Smooth muscle cell of the pulmonary artery (primary cell): Measurements from ENCODE around the gene HCFC1R1. TPM values are rescaled to one million over a fixed set of nuclear protein-coding genes. Genes with fewer than 3 reads are reported as not detected.

Source experiments
- total RNA-seq: library from RNA; depleted of rRNA; stranded (reverse); fragments of >200 nt; gene quantifications from 2 replicates; pipeline ENCODE4 v1.2.3, GENCODE V29; 2014

The HCFC1R1 gene
- 33.4 and 46.1 TPM in 2 replicates for total RNA-seq

DNA sequence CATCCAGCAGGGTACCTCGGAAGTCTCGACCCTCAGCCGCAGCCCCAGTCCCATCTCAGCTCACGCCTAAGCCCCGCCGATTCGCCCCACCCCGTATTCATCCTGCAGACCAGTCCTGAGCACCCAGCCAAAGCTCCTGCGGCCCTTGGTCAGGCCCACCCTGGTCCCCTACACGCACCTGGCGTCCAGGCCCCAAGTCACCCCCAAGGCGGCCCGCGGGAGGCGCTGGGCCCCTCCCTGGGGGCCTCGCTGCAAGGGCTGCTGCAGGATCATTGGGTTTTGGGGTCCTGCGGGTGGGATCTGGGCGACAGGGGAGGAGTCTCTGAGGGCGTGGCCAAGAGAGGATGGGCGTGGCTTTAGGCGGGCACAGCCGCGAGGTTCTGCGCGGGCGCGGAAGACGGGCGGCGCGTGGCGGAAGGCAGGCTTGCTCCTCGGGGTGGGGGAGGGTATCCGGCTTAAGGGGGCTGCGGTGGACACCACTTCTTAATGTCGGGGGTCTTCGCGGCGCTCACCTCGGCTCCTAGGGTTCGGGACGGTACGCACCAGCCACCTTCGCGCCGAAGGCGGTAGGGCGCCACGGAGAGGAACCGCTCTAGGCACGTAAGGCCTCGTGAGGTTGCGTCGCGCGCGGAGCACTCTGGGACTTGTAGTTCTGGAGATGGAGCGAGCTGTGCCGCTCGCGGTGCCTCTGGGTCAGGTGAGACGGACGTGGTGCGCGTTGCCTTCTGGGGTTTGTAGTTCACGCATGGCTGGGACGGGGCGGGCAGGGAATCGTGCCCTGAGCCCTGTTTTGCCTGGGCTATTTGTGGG is at the start of gene HCFC1R1, which contains the start of gene THOC6:
HCFC1R1 (minus strand) TSS at position 274 of the 810 bp plus-strand sequence; CDS start at position 273, 1 bp downstream.
THOC6 (plus strand) TSS at position 367 of the 810 bp plus-strand sequence; CDS start at position 659, 292 bp downstream.

GRCh38 chr16:3065069-3065741 is 41.5 kb upstream of the HCFC1R1 start, which contains the start of gene IL32:
Gene IL32 (plus strand): TSS chr16:3065640. CDS start chr16:3065812, 172 bp downstream.

DNA sequence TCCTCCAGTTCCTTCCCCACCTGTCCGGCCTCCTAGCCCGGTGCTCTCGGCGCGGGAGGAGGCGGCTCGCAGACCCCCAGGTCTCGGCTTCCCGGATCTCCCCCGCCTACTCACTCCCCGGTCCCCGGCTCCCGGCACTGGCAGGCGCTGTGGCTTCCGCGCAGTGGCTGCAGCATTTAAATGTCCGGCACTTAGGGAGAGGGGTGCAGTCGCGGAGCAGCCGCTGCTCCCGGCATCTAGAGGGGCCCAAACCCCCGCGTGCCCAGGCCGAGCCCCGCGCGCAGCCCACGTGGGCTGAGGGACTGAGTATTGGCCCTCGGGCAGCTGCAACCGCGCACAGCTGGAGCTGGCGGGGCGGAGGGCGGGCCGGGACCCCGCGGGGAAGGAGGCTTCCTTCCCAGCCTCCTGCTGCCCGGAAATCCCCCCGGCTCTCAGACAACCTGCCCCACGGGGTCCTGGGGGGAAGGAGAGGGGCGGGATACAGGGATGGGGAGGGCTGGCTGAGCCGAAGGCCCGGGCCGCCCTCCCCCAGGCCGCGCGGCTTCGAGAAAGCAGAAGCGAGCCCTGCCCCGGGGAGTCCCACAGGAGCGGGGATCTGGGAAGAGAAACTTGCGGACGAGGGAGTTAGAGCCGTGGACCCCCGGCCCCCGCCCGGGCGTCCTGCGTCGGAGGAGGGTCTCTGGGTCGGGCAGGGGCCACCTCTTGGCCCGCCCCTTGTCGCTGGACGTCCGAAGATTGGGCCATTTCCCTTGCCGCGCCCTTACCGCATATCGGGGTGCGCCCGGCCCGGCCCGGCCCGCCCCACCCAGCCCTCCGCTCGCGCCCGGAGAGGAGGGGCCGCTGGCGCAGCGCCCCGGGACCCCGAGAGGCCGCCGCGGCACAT is 22.3 kb upstream of the HCFC1R1 start, which contains the start of gene MMP25:
MMP25 (plus strand) TSS at position 804 of the 883 bp plus-strand sequence. CDS start 357 bp downstream, outside the sequence.

GRCh38 chr16:3036726-3037315 is 13.1 kb upstream of the HCFC1R1 start, which contains the start of gene BICDL2:
Gene BICDL2 (minus strand): TSS chr16:3036944. CDS start chr16:3035496, 1,448 bp downstream.

DNA sequence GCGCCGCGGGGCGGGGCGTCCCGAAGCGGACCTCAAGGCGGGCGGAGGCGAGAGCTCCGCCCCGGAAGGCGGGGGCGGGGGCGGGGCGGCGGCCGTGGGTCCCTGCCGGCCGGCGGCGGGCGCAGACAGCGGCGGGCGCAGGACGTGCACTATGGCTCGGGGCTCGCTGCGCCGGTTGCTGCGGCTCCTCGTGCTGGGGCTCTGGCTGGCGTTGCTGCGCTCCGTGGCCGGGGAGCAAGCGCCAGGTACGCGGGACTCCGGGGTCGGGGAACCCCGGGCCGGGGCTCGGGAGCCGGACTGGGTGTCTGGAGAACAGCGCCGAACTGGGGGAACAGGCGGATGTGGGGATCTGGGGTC is 3.5 kb downstream of the HCFC1R1 start, which contains the start of gene TNFRSF12A:
TNFRSF12A (plus strand) TSS at position 122 of the 357 bp plus-strand sequence; CDS start at position 152, 30 bp downstream.

DNA sequence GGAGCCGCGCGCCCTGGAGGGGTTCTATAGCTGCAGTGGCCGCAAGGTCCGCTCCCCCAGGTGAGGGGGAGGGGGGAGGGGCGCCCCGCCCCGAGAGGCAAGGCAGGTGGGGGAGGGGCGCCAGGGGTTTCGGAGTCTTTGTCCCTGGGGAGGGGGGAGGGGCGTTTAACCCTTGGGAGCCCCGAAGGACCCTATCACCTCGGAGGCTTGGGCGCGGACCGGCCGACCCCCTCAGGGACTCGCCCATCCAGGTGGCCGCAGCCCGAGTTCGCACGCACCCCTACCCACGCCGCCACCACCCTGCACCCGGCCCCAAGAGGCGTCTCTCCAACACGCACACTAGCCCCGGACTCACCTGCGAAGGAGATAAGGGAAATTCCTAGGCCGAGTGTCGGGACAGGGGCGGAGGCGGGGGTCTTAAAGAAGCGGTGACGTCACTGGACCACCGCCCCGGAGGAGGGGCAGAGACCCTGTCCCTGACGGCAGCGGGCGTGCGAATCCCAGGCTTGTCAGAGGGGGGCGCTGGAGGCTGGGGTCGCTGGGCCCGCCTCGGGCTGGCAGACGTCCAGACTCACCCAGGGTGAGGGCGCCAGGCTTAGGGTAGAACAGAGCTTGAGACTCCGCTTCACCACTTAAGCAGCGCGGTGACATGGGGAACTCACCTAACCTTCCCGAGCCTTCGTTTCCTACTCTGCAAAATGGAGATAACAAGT is 5.8 kb downstream of the HCFC1R1 start, which contains the start of gene CLDN6:
CLDN6 (minus strand) TSS at position 390 of the 713 bp plus-strand sequence. CDS start 2,162 bp downstream, outside the sequence.

DNA sequence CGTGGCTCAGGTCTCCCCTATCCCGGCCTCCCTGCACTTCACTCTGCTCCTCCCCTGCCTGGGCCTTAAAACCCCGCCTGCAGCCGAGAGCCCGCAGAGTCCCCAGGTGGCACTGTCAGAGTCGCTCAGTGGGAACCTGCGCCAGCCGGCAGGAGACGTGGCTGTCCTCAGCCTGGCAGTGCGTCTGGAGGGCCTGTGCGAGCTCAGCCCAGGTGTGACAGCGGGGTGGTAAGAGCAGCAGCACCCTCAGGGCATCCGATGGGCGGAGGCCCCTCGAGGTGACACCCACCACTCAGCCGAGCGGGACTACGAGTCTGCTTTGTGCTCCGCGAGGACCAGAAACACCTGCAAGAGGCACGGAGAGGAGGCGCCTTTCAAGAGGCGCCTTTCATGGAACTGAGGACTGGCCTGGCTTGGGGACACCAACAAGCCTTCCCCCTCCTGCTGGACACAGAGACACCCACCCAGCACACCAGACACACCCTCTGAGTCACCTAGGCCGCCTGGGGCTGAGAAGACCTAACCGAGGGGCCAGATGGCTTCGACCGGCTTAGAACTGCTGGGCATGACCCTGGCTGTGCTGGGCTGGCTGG is 10.8 kb downstream of the HCFC1R1 start, which contains the start of gene CLDN9:
CLDN9 (plus strand) TSS at position 96 of the 593 bp plus-strand sequence; CDS start at position 536, 440 bp downstream.

DNA sequence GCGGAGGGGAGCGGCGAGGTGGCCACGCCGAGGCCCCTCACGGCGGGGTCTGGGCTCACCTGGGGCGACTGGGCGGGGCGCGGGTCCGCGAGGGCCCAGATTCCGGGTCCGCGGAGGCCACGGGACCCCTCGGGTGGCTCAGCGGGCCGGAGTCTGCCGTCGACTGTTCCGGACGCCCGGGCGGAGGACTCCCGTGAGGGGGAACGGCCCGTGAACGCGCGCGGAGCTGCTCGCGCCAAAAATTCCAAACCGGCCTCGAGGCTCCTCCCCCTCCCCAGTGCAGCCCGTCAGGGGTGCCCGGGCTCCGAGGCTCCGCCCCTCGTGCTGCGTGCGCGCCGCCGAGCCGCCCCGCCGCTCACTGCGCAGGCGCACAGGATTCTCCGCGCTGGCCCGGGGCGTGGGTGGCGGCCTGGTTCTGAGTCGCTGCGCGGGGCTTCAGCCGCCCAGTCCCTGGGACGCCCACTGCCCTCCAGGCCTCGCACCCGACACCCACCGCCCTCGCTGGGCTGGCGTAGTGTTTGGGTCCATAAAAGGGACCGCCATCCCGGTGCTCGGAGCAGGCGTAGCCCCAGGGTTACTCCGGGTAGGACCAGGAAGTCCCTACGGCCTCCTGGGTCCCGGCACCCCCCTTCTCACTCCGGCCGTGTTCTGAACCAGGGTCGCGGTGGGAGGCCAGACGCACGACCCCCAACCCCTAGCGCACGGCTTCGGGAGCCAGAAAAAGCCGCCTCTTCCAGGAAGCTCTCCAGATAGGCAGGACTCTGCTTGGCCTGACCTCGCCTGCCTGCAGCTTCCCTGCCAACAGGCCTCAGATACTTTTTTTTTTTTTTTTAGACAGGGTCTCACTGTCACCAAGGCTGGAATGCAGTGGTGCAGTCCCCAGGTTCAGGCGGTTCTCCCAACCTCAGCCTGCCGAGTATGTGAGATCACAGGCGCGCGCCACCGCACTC is 43.2 kb downstream of the HCFC1R1 start, which contains the start of gene PKMYT1:
PKMYT1 (minus strand) TSS at position 220 of the 950 bp plus-strand sequence. CDS start 789 bp downstream, outside the sequence.

Other genes starting within 250 kb of the HCFC1R1 start
- gene ELOB, start 246.7 kb downstream of the HCFC1R1 start, total RNA-seq = 186 and 207 TPM in 2 replicates
- not detected in 2 replicates for gene PRSS33, start 236.4 kb downstream of the HCFC1R1 start, total RNA-seq
- gene PRSS41, start 225.5 kb downstream of the HCFC1R1 start, total RNA-seq = not detected in 2 replicates
- gene PRSS21, start 206.7 kb downstream of the HCFC1R1 start, total RNA-seq = 0.23 TPM in 1 of 2 replicates, not detected in the other
- gene ZG16B, start 193.6 kb downstream of the HCFC1R1 start, total RNA-seq = 0.13 TPM in 1 of 2 replicates, not detected in the other
- not detected in 2 replicates for gene PRSS22, start 165.8 kb downstream of the HCFC1R1 start, total RNA-seq
- 42.1 and 44.4 TPM in 2 replicates for gene FLYWCH2, start 140.7 kb downstream of the HCFC1R1 start, total RNA-seq
- gene FLYWCH1, start 112.0 kb downstream of the HCFC1R1 start, total RNA-seq = 36.4 and 89.1 TPM in 2 replicates
- gene KREMEN2, start 59.7 kb downstream of the HCFC1R1 start, total RNA-seq = not detected in 2 replicates
- gene PAQR4, start 54.6 kb downstream of the HCFC1R1 start, total RNA-seq = 3.3 and 3.4 TPM in 2 replicates
- 2.0 and 2.5 TPM in 2 replicates for gene PKMYT1, start 43.5 kb downstream of the HCFC1R1 start, total RNA-seq
- 0.10 TPM in 1 of 2 replicates, not detected in the other for gene CLDN9, start 11.0 kb downstream of the HCFC1R1 start, total RNA-seq
- gene CLDN6, start 5.8 kb downstream of the HCFC1R1 start, total RNA-seq = 0.13 and 0.46 TPM in 2 replicates
- 185 and 394 TPM in 2 replicates for gene TNFRSF12A, start 3.6 kb downstream of the HCFC1R1 start, total RNA-seq
- gene THOC6, start 93 bp upstream of the HCFC1R1 start, total RNA-seq = 14.1 and 17.3 TPM in 2 replicates
- 0.40 and 0.46 TPM in 2 replicates for gene BICDL2, start 13.0 kb upstream of the HCFC1R1 start, total RNA-seq
- not detected in 2 replicates for gene MMP25, start 22.6 kb upstream of the HCFC1R1 start, total RNA-seq
- 4.0 and 6.3 TPM in 2 replicates for gene IL32, start 41.7 kb upstream of the HCFC1R1 start, total RNA-seq
- gene ZSCAN10, start 75.4 kb upstream of the HCFC1R1 start, total RNA-seq = not detected in 2 replicates
- 12.4 and 16.0 TPM in 2 replicates for gene ZNF205, start 88.6 kb upstream of the HCFC1R1 start, total RNA-seq
- 11.6 and 15.3 TPM in 2 replicates for gene ZNF213, start 111.1 kb upstream of the HCFC1R1 start, total RNA-seq
- 0.07 TPM in 1 of 2 replicates, not detected in the other for gene OR1F1, start 164.3 kb upstream of the HCFC1R1 start, total RNA-seq
- gene ZNF200, start 211.2 kb upstream of the HCFC1R1 start, total RNA-seq = 5.9 and 6.3 TPM in 2 replicates
- 0.07 and 0.10 TPM in 2 replicates for gene MEFV, start 232.7 kb upstream of the HCFC1R1 start, total RNA-seq